GM18520 (cell line): Measurements from ENCODE around the gene GLRX2.

Experiments
- ATAC-seq: cut with Tn5 transposase; IDR thresholded peaks from one replicate; pipeline ENCODE4 v1.9.1; 2021; ENCODE audit not compliant: unreplicated experiment

The GLRX2 gene

GRCh38 chr1:193113258-193113991 lies 8.2 kb upstream of the GLRX2 start:
- ATAC-seq = no peak

- no peak for ATAC-seq
Measured at GRCh38 chr1:193111641-193112090, 6.5 kb upstream of the GLRX2 start.

- ATAC-seq = no peak
Measured at GRCh38 chr1:193110864-193111263, 5.7 kb upstream of the GLRX2 start.

GRCh38 chr1:193110246-193110645 lies 5.0 kb upstream of the GLRX2 start:
- ATAC-seq = no peak

- ATAC-seq = no peak
Measured at GRCh38 chr1:193109619-193110018, 4.4 kb upstream of the GLRX2 start.

- no peak for ATAC-seq
Measured at GRCh38 chr1:193108471-193108870, 3.3 kb upstream of the GLRX2 start.

GRCh38 chr1:193105821-193106177 lies 585 bp upstream of the GLRX2 start:
- no peak for ATAC-seq

- no peak for ATAC-seq
Measured at GRCh38 chr1:193104502-193104906, 710 bp downstream of the GLRX2 start.

- ATAC-seq = no peak
Measured at GRCh38 chr1:193103759-193104501, 1.3 kb downstream of the GLRX2 start.

- no peak for ATAC-seq
Measured at GRCh38 chr1:193102662-193103061, 2.6 kb downstream of the GLRX2 start.

- no peak for ATAC-seq
Measured at GRCh38 chr1:193094112-193094511, 11.1 kb downstream of the GLRX2 start.

GRCh38 chr1:193090865-193091264 lies 14.3 kb downstream of the GLRX2 start:
- no peak for ATAC-seq

GRCh38 chr1:193087893-193088292 lies 17.3 kb downstream of the GLRX2 start:
- ATAC-seq = no peak

GRCh38 chr1:193086342-193086741 lies 18.9 kb downstream of the GLRX2 start:
- no peak for ATAC-seq

- no peak for ATAC-seq
Measured at GRCh38 chr1:193085263-193085662, 20.0 kb downstream of the GLRX2 start.

- ATAC-seq = peak; percentile 98
Measured at GRCh38 chr1:193083365-193084088, 21.7 kb downstream of the GLRX2 start.

- no peak for ATAC-seq
Measured at GRCh38 chr1:193079187-193079586, 26.0 kb downstream of the GLRX2 start.

GRCh38 chr1:193077991-193078390 lies 27.2 kb downstream of the GLRX2 start:
- ATAC-seq = no peak

GRCh38 chr1:193070942-193071341 lies 34.3 kb downstream of the GLRX2 start:
- ATAC-seq = peak; percentile 35

- ATAC-seq = no peak
Measured at GRCh38 chr1:193070386-193070753, 34.8 kb downstream of the GLRX2 start.

GRCh38 chr1:193069748-193070385 lies 35.3 kb downstream of the GLRX2 start:
- ATAC-seq = no peak
